ENCODE data around the gene KDM1B. TPM values are rescaled to one million over a fixed set of nuclear protein-coding genes. Genes with fewer than 3 reads are reported as not detected.

The KDM1B gene
- total and polyA plus RNA-seq, 2 donors (not counting 3 experiments of a cell fraction or from before 2014, with no cell fraction given), result 3.0 to 10.8 TPM

GRCh38 chr6:18119236-18119635 is 36.0 kb upstream of the KDM1B start:
- H4K20me1 ChIP-seq (replicated peaks; ENCODE audit: control insufficient read depth, extremely low read depth, insufficient read depth, low read length), result no peaks in the 10 kb centered on the region
- DNase-seq (ENCODE audit: low read depth, low spot score) (no peak), FAIRE-seq (no peak)
- CTCF ChIA-PET, result no interaction called here
- dilution Hi-C loops (cut with MboI; ENCODE audit: extremely low pct_ligation_motif_present, low sequenced_read_pairs), result no loop called here
- H3K27ac ChIP-seq (ENCODE audit: insufficient read depth, low read depth, low read length), result no peak overlapping the region
- no peaks in the 10 kb centered on the region for H3K9me1 ChIP-seq (replicated peaks; ENCODE audit: control insufficient read depth, extremely low read depth, insufficient read depth, low read length)
- H3K36me3 ChIP-seq (ENCODE audit: control insufficient read depth in 2 of 2, extremely low read depth in 1 of 2, insufficient read depth in 2 of 2, low read length in 2 of 2), result no peaks in the 10 kb centered on the region
- H3K4me1 ChIP-seq (ENCODE audit: control insufficient read depth, extremely low read depth, insufficient read depth, low read length), result peaks cover 5% of the 10 kb centered on the region
- TF ChIP-seq GATA2 (IDR thresholded peaks at IDR 0.05; ENCODE audit: insufficient read depth, insufficient read length, low read depth, low read length), result no peak
- TF ChIP-seq, protein P1, sequence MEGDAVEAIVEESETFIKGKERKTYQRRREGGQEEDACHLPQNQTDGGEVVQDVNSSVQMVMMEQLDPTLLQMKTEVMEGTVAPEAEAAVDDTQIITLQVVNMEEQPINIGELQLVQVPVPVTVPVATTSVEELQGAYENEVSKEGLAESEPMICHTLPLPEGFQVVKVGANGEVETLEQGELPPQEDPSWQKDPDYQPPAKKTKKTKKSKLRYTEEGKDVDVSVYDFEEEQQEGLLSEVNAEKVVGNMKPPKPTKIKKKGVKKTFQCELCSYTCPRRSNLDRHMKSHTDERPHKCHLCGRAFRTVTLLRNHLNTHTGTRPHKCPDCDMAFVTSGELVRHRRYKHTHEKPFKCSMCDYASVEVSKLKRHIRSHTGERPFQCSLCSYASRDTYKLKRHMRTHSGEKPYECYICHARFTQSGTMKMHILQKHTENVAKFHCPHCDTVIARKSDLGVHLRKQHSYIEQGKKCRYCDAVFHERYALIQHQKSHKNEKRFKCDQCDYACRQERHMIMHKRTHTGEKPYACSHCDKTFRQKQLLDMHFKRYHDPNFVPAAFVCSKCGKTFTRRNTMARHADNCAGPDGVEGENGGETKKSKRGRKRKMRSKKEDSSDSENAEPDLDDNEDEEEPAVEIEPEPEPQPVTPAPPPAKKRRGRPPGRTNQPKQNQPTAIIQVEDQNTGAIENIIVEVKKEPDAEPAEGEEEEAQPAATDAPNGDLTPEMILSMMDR (IDR thresholded peaks at IDR 0.05; ENCODE audit: extremely low read depth in 1 of 2, insufficient read depth in 1 of 2, low read depth in 1 of 2, low read length in 2 of 2), result no peak
- no peak for TF ChIP-seq FOS (IDR thresholded peaks at IDR 0.05; ENCODE audit: borderline replicate concordance, insufficient read depth, low read length)
- TF ChIP-seq JUN (IDR thresholded peaks at IDR 0.05; ENCODE audit: borderline replicate concordance, insufficient read depth, insufficient read length, low read depth), result no peak
- TF ChIP-seq EZH2 (IDR thresholded peaks at IDR 0.05; ENCODE audit: borderline replicate concordance, low read depth, low read length, severe bottlenecking), result no peak
- TF ChIP-seq, protein P2, sequence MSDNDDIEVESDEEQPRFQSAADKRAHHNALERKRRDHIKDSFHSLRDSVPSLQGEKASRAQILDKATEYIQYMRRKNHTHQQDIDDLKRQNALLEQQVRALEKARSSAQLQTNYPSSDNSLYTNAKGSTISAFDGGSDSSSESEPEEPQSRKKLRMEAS (IDR thresholded peaks at IDR 0.05; ENCODE audit: insufficient read depth, insufficient read length), result no peak
- TF ChIP-seq POLR2A (IDR thresholded peaks at IDR 0.05; ENCODE audit: low read depth, low read length), result no peak
- no peak for TF ChIP-seq MYC (IDR thresholded peaks at IDR 0.05; ENCODE audit: low read depth, low read length)
- TF ChIP-seq POLR2AphosphoS5 (IDR thresholded peaks at IDR 0.05; ENCODE audit: insufficient read depth, low read depth, low read length), result no peak
- intact Hi-C loops (cut with micrococcal nuclease), result no loop called here
- no peaks in the 10 kb centered on the region for H3K9me3 ChIP-seq (replicated peaks; ENCODE audit: control insufficient read depth, insufficient read depth, low read length)
- H2AFZ ChIP-seq (ENCODE audit: low read depth, low read length), result no peak overlapping the region
- H3K9ac ChIP-seq (replicated peaks; ENCODE audit: extremely low read depth, insufficient read depth, low read length), result no peak overlapping the region
- POLR2A ChIA-PET, result no interaction called here
- no peaks in the 10 kb centered on the region for H3K27me3 ChIP-seq (ENCODE audit: control insufficient read depth in 2 of 2, insufficient read depth in 2 of 2, low read length in 2 of 2)
- no peak overlapping the region for H3K4me2 ChIP-seq (ENCODE audit: insufficient read depth, low read length)
- no peak overlapping the region for H3K4me3 ChIP-seq (replicated peaks in 1 of 3; ENCODE audit: insufficient read depth in 1 of 3, low read depth in 1 of 3, low read length in 3 of 3)
- no peaks in the 10 kb centered on the region for H3K79me2 ChIP-seq (ENCODE audit: control insufficient read depth, insufficient read depth, low read length)
- BruUV-seq (replicated peaks), result no TSS peak
